DND-41 (cell line): ENCODE results near the gene RUNX3.

Source experiments
- ATAC-seq: fragments of 200-7000 bp; cut with Tn5 transposase; 3 replicates; pipeline ENCODE4 v1.9.1; 2021; ENCODE audit warnings: low read depth; ENCODE audit not compliant: insufficient read depth
- DNase-seq: peaks from one replicate; pipeline ENCODE4 v3.0.0-alpha.2; 2020
- H2AFZ ChIP-seq: 2 replicates; pipeline ENCODE4 v1.6.0; 2012; ENCODE audit warnings: low read depth, low read length
- H3K27ac ChIP-seq: 2 replicates; pipeline ENCODE4 v1.5.1; 2012; ENCODE audit warnings: low read length, inconsistent platforms
- H3K27me3 ChIP-seq: fragments of 200-600 bp; sonication (generic); 2 replicates; pipeline ENCODE4 v1.6.0; 2012; ENCODE audit warnings: low read length, mild to moderate bottlenecking, inconsistent platforms; ENCODE audit not compliant: insufficient read depth, poor library complexity
- H3K36me3 ChIP-seq: 2 replicates; pipeline ENCODE4 v1.5.1; 2012; ENCODE audit warnings: low read length, inconsistent platforms; ENCODE audit not compliant: insufficient read depth
- H3K4me1 ChIP-seq: 2 replicates; pipeline ENCODE4 v1.5.1; 2012; ENCODE audit warnings: mild to moderate bottlenecking, low read length; ENCODE audit not compliant: insufficient read depth
- H3K4me2 ChIP-seq: 2 replicates; pipeline ENCODE4 v1.6.0; 2012; ENCODE audit warnings: mild to moderate bottlenecking, moderate library complexity, low read length, inconsistent platforms; ENCODE audit not compliant: insufficient read depth
- H3K4me3 ChIP-seq, 2 experiments: fragments of 200-600 bp in 1 of 2; shearing (Covaris generic) in 1 of 2; 2 replicates each; pipeline ENCODE4 v1.5.1; 2012 to 2016; ENCODE audit warnings: inconsistent platforms in 2 of 2, low read length in 2 of 2, mild to moderate bottlenecking in 2 of 2, low read depth in 1 of 2, moderate library complexity in 1 of 2
- H3K79me2 ChIP-seq: 2 replicates; pipeline ENCODE4 v1.6.0; 2012; ENCODE audit warnings: low read length, inconsistent platforms; ENCODE audit not compliant: insufficient read depth
- H3K9ac ChIP-seq: 2 replicates; pipeline ENCODE4 v1.6.0; 2012; ENCODE audit warnings: low read depth, mild to moderate bottlenecking, inconsistent platforms, low read length, moderate library complexity
- H3K9me3 ChIP-seq: 2 replicates; pipeline ENCODE4 v1.5.1; 2012; ENCODE audit warnings: low read length, moderate library complexity, mild to moderate bottlenecking, inconsistent platforms; ENCODE audit not compliant: insufficient read depth, severe bottlenecking
- H4K20me1 ChIP-seq: 2 replicates; pipeline ENCODE4 v1.6.0; 2012; ENCODE audit warnings: low read length; ENCODE audit not compliant: insufficient read depth
- EZH2 ChIP-seq: IDR thresholded peaks from 3 replicates; pipeline ENCODE4 v1.6.1; 2012; ENCODE audit warnings: borderline replicate concordance, low read depth, mild to moderate bottlenecking, moderate library complexity, low read length, inconsistent platforms; ENCODE audit not compliant: severe bottlenecking
- TF ChIP-seq, protein P1 (sequence below): IDR thresholded peaks from 2 replicates; pipeline ENCODE4 v1.5.1; 2012; ENCODE audit warnings: borderline replicate concordance, low read length, moderate library complexity, mild to moderate bottlenecking; ENCODE audit not compliant: poor library complexity, severe bottlenecking; ENCODE audit errors: extremely low read depth

The RUNX3 gene

GRCh38 chr1:24951337-24951736, 21.3 kb upstream of the RUNX3 start:
- ATAC-seq: no peak
- DNase-seq: no peak
- Histone ChIP-seq H3K27ac (peak overlapping the region; percentile 41), H3K4me1 (peaks cover 40% of the 10 kb centered on the region), H3K27me3 (no peaks in the 10 kb centered on the region), H2AFZ (no peak overlapping the region), H4K20me1 (no peaks in the 10 kb centered on the region), H3K4me2 (no peak overlapping the region), H3K36me3 (no peaks in the 10 kb centered on the region), H3K79me2 (no peaks in the 10 kb centered on the region), H3K4me3 (no peak overlapping the region), H3K9me3 (no peaks in the 10 kb centered on the region), H3K9ac (0 out of 2 replicates have a peak overlapping the region, but pooled peaks have one; percentile 17)
- no peak for TF ChIP-seq EZH2
- TF ChIP-seq, protein P1, sequence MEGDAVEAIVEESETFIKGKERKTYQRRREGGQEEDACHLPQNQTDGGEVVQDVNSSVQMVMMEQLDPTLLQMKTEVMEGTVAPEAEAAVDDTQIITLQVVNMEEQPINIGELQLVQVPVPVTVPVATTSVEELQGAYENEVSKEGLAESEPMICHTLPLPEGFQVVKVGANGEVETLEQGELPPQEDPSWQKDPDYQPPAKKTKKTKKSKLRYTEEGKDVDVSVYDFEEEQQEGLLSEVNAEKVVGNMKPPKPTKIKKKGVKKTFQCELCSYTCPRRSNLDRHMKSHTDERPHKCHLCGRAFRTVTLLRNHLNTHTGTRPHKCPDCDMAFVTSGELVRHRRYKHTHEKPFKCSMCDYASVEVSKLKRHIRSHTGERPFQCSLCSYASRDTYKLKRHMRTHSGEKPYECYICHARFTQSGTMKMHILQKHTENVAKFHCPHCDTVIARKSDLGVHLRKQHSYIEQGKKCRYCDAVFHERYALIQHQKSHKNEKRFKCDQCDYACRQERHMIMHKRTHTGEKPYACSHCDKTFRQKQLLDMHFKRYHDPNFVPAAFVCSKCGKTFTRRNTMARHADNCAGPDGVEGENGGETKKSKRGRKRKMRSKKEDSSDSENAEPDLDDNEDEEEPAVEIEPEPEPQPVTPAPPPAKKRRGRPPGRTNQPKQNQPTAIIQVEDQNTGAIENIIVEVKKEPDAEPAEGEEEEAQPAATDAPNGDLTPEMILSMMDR: no peak

GRCh38 chr1:24949331-24949881, 19.3 kb upstream of the RUNX3 start:
- ATAC-seq (no peak), DNase-seq (no peak)
- no peaks in the 10 kb centered on the region for H3K9me3 ChIP-seq
- TF ChIP-seq, protein P1: no peak
- TF ChIP-seq EZH2: no peak
- peaks cover 38% of the 10 kb centered on the region for H3K4me1 ChIP-seq
- no peak overlapping the region for H3K27ac ChIP-seq
- H3K4me2 ChIP-seq: no peak overlapping the region
- no peak overlapping the region for H2AFZ ChIP-seq
- no peaks in the 10 kb centered on the region for H4K20me1 ChIP-seq
- no peak overlapping the region for H3K9ac ChIP-seq
- H3K4me3 ChIP-seq: no peak overlapping the region
- H3K36me3 ChIP-seq: no peaks in the 10 kb centered on the region
- H3K27me3 ChIP-seq: no peaks in the 10 kb centered on the region
- H3K79me2 ChIP-seq: no peaks in the 10 kb centered on the region

- no peaks in the 10 kb centered on the region for H3K79me2 ChIP-seq
- peaks cover 38% of the 10 kb centered on the region for H3K4me1 ChIP-seq
- no peaks in the 10 kb centered on the region for H3K36me3 ChIP-seq
- no peak overlapping the region for H3K4me2 ChIP-seq
- H3K9ac ChIP-seq: no peak overlapping the region
- ATAC-seq (peak; percentile 66), DNase-seq (peak; percentile 75)
- peak overlapping the region; percentile 37 for H3K27ac ChIP-seq
- H3K9me3 ChIP-seq: no peaks in the 10 kb centered on the region
- no peak overlapping the region for H2AFZ ChIP-seq
- TF ChIP-seq, protein P1: peak; percentile 35
- TF ChIP-seq EZH2: no peak
- H4K20me1 ChIP-seq: no peaks in the 10 kb centered on the region
- no peak overlapping the region for H3K4me3 ChIP-seq
- H3K27me3 ChIP-seq: no peaks in the 10 kb centered on the region
Observed at GRCh38 chr1:24948079-24948827, 18.2 kb upstream of the RUNX3 start.
